ENCODE measurements around the gene TIPRL.
"Not testable (repeated sequence)": the region's sequence is repeated elsewhere in the genome, so short reads cannot be mapped to it uniquely, and the experiment has no call there.

Gene TIPRL

DNA sequence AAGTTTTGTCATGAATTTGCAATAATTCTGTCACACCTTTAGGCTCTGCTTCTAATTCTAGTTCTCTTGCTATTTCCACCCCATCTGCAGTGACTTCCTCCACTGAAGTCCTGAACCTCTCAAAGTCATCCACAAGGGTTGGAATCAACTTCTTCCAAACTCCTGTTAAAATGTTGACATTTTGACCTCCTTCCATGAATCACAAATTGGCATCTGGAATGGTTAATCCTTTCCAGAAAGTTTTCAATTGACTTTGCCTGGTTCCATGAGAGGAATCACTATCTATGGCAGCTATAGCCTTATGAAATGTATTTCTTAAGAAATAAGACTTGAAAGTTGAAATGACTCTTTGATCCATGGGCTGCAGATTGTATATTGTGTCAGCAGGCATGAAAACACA is 27.3 kb downstream of the TIPRL start:
- H3K27me3 ChIP-seq (replicated peaks; ENCODE audit: control insufficient read depth, insufficient read depth, low read length): no peaks in the 10 kb centered on the region
- peaks cover 3% of the 10 kb centered on the region for H3K36me3 ChIP-seq (ENCODE audit: control insufficient read depth, insufficient read depth, low read length)
- no peak for DNase-seq (ENCODE audit: extremely low read depth, insufficient read length)
- H3K4me3 ChIP-seq (replicated peaks; ENCODE audit: low read depth, low read length): no peak overlapping the region
- TF ChIP-seq, protein P1, sequence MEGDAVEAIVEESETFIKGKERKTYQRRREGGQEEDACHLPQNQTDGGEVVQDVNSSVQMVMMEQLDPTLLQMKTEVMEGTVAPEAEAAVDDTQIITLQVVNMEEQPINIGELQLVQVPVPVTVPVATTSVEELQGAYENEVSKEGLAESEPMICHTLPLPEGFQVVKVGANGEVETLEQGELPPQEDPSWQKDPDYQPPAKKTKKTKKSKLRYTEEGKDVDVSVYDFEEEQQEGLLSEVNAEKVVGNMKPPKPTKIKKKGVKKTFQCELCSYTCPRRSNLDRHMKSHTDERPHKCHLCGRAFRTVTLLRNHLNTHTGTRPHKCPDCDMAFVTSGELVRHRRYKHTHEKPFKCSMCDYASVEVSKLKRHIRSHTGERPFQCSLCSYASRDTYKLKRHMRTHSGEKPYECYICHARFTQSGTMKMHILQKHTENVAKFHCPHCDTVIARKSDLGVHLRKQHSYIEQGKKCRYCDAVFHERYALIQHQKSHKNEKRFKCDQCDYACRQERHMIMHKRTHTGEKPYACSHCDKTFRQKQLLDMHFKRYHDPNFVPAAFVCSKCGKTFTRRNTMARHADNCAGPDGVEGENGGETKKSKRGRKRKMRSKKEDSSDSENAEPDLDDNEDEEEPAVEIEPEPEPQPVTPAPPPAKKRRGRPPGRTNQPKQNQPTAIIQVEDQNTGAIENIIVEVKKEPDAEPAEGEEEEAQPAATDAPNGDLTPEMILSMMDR (IDR thresholded peaks at IDR 0.05; ENCODE audit: insufficient read depth, low read length, poor library complexity, severe bottlenecking): no peak

DNA sequence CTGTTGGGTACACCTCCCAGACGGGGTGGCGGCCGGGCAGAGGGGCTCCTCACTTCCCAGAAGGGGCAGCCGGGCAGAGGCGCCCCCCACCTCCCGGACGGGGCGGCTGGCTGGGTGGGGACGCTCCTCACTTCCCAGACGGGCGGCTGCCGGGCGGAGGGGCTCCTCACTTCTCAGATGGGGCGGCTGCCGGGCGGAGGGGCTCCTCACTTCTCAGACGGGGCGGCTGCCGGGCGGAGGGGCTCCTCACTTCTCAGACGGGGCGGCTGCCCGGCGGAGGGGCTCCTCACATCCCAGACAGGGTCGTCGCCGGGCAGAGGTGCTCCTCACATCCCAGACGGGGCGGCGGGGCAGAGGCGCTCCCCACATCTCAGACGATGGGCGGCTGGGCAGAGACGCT is 28.9 kb downstream of the TIPRL start:
- DNase-seq (ENCODE audit: extremely low read depth, insufficient read length); H3K36me3 ChIP-seq (ENCODE audit: control insufficient read depth, insufficient read depth, low read length); H3K4me3 ChIP-seq (replicated peaks; ENCODE audit: low read depth, low read length); H3K27me3 ChIP-seq (replicated peaks; ENCODE audit: control insufficient read depth, insufficient read depth, low read length): not testable (repeated sequence)

DNA sequence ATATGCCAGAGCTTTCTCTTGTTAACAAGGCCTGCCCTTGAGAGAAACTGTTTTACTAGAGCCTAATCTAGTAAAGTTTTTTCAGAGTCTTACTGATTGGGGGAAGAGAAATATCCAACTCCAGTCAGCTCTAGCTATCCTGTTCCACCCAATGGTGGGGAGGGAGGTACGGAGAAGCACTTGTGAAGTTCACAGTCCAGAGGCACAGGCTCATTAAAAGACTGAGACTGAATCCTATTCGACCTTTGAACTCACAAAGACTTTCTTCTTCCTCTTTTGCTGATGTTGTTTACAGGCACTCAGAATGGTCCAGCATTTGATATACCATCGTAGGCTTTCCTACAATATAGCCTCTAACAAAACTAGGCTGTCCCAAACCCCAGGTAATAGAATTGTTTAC is 31.6 kb downstream of the TIPRL start:
- Histone ChIP-seq H3K36me3 (ENCODE audit: control insufficient read depth, insufficient read depth, low read length) (no peaks in the 10 kb centered on the region), H3K27me3 (replicated peaks; ENCODE audit: control insufficient read depth, insufficient read depth, low read length) (no peaks in the 10 kb centered on the region), H3K4me3 (replicated peaks; ENCODE audit: low read depth, low read length) (no peak overlapping the region)
- TF ChIP-seq, protein P1 (IDR thresholded peaks at IDR 0.05; ENCODE audit: insufficient read depth, low read length, poor library complexity, severe bottlenecking): no peak
- no peak for DNase-seq (ENCODE audit: extremely low read depth, insufficient read length)

DNA sequence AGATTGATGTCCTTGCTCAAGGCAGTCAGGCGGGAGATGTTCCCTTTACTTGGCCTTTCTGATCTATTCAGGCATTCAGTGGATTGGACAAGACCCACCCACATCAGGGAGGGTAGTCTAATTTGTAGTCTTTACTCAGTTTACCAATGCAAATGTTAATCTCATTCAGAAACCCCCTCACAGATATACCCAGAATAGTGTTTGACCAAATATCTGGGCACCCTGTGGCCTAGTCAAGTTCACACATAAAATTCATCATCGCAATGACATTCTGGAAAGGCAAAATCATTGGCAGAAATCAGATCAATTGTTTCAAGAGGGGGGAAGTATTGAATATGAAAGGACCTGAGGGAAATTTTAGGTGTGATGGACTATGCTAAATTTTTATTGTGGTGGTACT is 34.6 kb downstream of the TIPRL start:
- no peaks in the 10 kb centered on the region for H3K27me3 ChIP-seq (replicated peaks; ENCODE audit: control insufficient read depth, insufficient read depth, low read length)
- H3K36me3 ChIP-seq (ENCODE audit: control insufficient read depth, insufficient read depth, low read length): no peaks in the 10 kb centered on the region
- DNase-seq (ENCODE audit: extremely low read depth, insufficient read length): no peak
- H3K4me3 ChIP-seq (replicated peaks; ENCODE audit: low read depth, low read length): no peak overlapping the region
- TF ChIP-seq, protein P1 (IDR thresholded peaks at IDR 0.05; ENCODE audit: insufficient read depth, low read length, poor library complexity, severe bottlenecking): no peak

DNA sequence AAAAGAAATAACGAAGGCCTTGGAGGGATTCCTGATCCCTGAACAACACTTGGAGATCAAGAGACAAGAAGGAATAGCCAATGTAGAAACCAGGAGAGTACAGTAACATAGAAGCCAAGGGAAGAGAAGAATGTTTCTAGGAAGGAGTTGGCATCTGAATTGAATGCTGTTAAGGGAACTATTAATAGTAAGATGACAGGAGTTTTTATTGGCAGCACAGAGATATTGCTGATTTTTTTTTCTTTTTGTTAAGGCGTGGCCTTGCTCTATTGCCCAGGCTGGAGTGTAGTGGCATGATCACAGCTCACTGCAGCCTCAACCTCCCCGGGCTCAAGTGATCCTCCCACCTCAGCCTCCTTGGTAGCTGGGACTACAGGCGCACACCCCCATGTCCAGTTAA is 37.4 kb downstream of the TIPRL start:
- no peak overlapping the region for H3K4me3 ChIP-seq (replicated peaks; ENCODE audit: low read depth, low read length)
- DNase-seq (ENCODE audit: extremely low read depth, insufficient read length): no peak
- no peaks in the 10 kb centered on the region for H3K27me3 ChIP-seq (replicated peaks; ENCODE audit: control insufficient read depth, insufficient read depth, low read length)
- TF ChIP-seq, protein P1 (IDR thresholded peaks at IDR 0.05; ENCODE audit: insufficient read depth, low read length, poor library complexity, severe bottlenecking): no peak
- H3K36me3 ChIP-seq (ENCODE audit: control insufficient read depth, insufficient read depth, low read length): no peaks in the 10 kb centered on the region

DNA sequence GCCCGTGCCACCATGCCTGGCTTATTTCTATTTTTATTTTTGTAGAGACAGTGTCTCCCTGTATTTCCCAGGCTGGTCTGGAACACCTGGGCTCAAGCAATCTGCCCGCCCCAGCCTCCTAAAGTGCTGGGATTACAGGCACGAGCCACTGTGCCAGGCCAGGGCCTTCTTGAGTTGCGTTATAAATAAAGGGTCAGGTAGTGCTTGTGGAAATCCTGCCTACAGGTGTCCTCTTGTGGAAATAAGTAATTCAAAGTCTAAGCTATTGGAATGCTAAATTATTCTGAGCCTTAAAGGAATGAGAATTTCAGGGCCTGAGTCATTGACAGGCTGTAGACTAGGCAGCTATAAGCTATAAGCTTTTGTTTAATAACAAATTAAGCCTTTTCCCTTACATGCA is 38.9 kb downstream of the TIPRL start:
- no peaks in the 10 kb centered on the region for H3K36me3 ChIP-seq (ENCODE audit: control insufficient read depth, insufficient read depth, low read length)
- DNase-seq (ENCODE audit: extremely low read depth, insufficient read length): no peak
- TF ChIP-seq, protein P1 (IDR thresholded peaks at IDR 0.05; ENCODE audit: insufficient read depth, low read length, poor library complexity, severe bottlenecking): no peak
- H3K27me3 ChIP-seq (replicated peaks; ENCODE audit: control insufficient read depth, insufficient read depth, low read length): no peaks in the 10 kb centered on the region
- H3K4me3 ChIP-seq (replicated peaks; ENCODE audit: low read depth, low read length): no peak overlapping the region

Data from GM06990 (cell line).